DMS79 treated with DMSO at 0.1 percent for 48 hours (cell line): Measurements from ENCODE around the gene BMPR2.
"Not testable (repeated sequence)": the region's sequence is repeated elsewhere in the genome, so short reads cannot be mapped to it uniquely, and the experiment has no call there.

Experiments used
- DNase-seq: peaks from one replicate; lab custom pipeline; 2025; lab: John Stamatoyannopoulos, UW

The BMPR2 gene

GRCh38 chr2:202452744-202453143 is 76.6 kb downstream of the BMPR2 start:
- no peak for DNase-seq

DNA sequence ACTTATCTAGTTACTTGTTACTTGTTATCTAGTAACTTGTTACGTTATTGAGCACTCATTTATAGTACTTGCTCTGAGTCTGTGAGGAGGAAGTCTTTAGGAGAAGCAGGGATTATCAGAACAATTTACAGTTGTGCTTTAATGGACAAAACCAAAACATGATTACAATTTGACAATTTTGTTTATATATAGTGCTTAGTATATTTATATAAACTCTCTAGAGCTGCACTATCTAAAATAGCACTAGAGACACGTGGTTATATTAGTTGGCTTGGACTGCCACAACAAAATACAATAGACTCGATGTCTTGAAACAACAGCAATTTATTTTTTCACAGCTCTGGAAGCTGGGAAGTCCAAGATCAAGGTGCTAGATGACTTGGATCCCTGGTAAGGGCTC is 78.4 kb downstream of the BMPR2 start:
- DNase-seq = no peak

- DNase-seq = no peak
These were observed 79.0 kb downstream of the BMPR2 start for GRCh38 chr2:202455114-202455513.

DNA sequence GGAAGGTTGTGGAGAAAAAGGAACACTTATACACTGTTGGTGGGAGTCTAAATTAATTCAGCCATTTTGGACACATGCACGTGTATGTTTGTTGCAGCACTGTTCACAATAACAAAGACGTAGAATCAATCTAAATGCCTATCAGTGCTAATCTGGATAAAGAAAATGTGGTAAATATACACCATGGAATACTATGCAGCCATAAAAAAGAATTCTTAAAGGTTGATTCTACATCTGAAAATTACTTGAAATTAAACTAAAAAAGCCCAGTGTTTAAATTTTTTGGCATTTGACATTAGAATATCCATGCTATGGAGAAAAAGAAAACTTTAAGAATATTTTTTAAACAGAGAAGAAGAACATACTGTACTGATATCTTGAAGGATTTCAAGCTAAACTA is 84.0 kb downstream of the BMPR2 start:
- no peak for DNase-seq

- DNase-seq = peak; percentile 31
These were observed 103.0 kb downstream of the BMPR2 start for GRCh38 chr2:202479090-202479489.

DNA sequence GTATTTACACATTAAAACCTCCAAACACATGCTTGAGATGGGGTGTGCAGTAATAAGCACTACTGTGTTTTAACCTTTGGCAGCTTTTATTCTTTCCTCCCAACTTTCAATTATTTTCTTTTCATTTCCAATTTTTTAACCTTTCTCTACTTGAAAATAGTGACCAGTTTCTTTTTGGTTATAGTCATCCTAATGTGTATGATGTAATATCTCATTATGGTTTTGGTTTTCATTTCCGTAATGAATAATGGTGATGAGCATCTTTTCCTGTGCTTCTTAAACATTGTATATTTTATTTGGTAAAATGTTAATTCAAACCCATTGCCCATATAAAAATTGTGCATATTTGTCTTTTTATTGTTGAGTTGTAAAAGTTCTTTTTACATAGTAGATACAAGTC is 103.5 kb downstream of the BMPR2 start:
- no peak for DNase-seq

DNA sequence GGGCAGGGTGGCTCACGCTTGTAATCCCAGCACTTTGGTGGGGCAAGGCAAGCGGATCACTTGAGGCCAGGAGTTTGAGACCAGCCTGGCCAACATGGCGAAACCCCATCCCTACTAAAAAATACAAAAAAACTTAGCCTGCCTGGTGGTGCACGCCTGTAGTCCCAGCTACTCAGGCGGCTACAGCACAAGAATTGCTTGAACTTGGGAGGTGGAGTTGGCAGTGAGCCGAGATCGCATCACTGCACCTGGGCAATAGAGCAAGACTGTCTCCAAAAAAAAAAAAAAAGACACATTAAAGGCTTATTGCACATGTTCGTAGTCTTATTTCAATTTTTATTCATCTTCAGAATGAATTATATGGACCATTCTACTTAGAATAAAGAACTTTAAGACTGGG is 110.2 kb downstream of the BMPR2 start:
- DNase-seq = no peak

DNA sequence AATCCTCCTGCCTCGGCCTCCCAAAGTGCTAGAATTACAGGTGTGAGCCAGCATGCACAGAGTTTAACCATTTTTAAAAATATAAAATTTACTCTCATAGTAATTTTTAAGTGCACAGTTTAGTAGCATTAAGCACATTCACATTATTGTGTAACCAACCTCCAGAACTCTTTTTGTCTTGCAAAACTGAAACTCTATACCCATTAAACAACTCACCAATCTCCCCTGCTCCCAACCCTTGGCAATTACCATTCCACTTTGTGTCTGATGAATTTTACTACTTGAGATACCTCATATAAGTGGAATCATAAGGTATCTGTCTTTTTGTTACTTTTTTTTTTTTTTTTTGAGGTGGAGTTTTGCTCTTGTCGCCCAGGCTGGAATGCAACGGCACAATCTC is 112.5 kb downstream of the BMPR2 start:
- DNase-seq = no peak

GRCh38 chr2:202490479-202490878 is 114.4 kb downstream of the BMPR2 start:
- DNase-seq = no peak

DNA sequence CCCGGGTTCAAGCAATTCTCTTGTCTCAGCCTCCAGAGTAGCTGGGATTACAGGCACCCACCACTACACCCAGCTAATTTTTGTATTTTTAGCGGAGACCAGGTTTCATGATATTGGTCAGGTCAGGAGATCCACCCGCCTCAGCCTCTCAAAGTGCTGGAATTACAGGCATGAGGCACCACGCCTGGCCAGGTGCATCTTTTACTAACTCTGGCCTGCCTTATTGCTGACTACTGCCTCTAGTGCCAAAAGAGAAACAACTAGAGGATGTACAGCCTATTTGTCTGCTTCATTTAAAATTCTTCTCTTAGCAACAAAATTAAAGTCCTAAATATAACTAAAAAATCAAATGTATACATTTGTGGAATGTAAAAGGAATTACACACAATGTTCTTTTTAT is 115.4 kb downstream of the BMPR2 start:
- no peak for DNase-seq

GRCh38 chr2:202494300-202495229 is 118.4 kb downstream of the BMPR2 start:
- DNase-seq = no peak

DNA sequence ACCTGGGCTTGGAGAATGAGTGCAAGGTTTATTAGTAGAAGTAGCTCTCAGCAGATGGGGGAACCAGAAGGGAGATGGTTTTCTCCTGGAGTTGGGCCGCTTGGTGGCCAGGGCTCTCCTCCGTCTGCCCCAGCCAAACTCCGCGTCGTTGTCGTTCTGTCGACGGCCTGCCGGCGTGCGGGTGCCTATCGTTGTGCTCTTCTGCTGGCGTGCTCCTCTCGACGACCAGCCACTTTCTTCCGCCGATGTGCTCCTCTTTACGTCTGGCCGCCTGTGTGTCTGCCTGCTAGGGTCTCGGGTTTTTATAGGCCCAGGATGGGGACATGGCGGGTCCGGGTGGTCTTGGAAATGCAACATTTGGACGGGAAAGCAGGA is 119.1 kb downstream of the BMPR2 start:
- no peak for DNase-seq

DNA sequence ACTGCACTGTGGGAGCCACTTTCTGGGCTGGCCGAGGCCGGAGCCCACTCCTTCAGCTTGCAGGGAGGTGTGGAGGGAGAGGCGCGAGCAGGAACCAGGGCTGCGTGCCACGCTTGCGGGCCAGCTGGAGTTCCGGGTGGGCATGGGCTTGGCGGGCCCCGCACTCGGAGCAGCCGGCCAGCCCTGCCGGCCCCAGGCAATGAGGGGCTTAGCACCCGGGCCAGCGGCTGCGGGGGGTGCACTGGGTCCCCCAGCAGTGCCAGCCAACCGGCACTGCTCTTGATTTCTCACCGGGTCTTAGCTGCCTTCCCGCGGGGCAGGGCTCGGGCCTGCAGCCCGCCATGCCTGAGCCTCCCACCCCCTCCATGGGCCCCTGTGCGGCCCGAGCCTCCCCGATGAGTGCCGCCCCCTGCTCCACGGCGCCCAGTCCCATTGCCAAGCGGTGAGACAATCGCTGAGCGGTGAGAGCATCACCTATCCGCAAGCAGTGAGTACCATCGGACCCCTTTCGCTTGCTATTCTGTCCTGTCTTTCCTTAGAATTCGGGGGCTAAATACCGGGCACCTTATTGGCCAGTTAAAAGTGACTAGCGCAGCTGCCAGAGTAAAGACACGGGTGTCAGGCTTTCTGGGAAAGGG is 120.8 kb downstream of the BMPR2 start:
- DNase-seq = not testable (repeated sequence)

GRCh38 chr2:202497473-202497866 is 121.3 kb downstream of the BMPR2 start:
- not testable (repeated sequence) for DNase-seq

DNA sequence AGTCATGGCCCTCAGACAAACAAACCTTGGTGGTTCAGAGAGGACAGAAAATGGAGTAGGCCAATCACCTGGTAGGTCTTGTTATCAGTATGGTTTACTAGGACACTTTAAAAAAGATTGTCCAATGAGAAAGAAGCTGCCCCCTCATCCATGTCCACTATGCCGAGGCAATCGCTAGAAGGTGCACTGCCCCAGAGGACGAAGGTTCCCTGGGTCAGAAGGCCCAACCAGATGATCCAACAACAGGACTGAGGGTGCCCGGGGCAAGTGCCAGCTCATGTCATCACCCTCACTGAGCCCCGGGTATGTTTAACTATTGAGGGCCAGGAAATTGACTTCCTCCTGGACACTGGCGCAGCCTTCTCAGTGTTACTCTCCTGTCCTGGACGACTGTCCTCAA is 123.7 kb downstream of the BMPR2 start:
- DNase-seq = not testable (repeated sequence)

- DNase-seq = not testable (repeated sequence)
These were observed 127.1 kb downstream of the BMPR2 start for GRCh38 chr2:202503276-202503675.

DNA sequence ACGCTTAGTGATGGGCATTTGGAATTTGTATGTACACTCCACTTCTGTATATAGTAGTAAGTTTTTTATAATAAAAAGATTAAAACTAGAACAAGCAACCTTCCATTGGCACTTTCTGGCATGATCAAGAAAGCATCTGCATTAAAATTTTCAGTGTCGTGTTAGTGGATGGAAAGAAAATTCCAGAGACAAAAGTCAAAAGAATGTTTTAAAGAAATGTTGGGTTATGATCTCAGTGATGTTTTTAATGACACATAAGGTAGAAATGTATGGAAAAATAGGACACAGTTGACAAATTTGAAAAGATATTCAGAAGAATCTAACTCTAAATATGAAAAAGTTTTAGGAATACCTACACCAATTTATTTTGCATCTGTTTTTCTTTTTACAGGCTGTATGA is 132.6 kb downstream of the BMPR2 start:
- DNase-seq = no peak

DNA sequence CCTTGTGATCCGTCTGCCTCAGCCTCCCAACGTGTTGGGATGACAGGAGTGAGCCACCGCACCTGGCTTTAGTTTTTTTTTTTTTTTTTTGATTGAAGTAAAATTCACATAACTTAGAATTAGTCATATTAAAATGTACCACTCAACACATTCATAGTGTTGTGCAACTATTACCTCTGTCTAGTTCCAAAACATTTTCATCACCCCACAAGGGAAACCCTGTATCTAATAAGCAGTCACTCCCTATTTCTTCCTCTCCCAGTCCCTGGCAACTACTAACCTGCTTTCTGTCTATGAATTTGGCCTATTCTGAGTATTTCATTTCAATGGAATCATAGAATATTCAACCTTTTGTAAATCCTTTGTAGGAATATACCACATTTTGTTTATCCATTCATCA is 134.8 kb downstream of the BMPR2 start:
- DNase-seq = no peak

- DNase-seq = no peak
These were observed 136.0 kb downstream of the BMPR2 start for GRCh38 chr2:202512176-202512575.

DNA sequence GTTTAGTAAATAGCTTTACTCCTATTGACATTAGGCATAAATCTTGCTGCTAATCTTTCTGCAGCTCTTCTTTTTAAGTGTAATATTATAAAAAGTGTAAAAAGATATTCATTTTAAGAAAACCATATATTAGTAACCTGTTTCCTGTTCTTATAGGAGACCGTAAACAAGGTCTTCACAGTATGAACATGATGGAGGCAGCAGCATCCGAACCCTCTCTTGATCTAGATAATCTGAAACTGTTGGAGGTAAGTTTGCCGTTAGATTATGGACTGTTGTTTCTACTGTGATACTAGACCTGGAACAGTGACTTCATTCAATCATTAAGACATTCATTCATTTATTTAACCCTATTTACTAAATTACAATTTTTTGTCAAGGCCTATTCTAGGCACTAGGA is 138.6 kb downstream of the BMPR2 start:
- no peak for DNase-seq

GRCh38 chr2:202519453-202519852 is 143.3 kb downstream of the BMPR2 start:
- no peak for DNase-seq

- no peak for DNase-seq
These were observed 145.3 kb downstream of the BMPR2 start for GRCh38 chr2:202521470-202521869.

DNA sequence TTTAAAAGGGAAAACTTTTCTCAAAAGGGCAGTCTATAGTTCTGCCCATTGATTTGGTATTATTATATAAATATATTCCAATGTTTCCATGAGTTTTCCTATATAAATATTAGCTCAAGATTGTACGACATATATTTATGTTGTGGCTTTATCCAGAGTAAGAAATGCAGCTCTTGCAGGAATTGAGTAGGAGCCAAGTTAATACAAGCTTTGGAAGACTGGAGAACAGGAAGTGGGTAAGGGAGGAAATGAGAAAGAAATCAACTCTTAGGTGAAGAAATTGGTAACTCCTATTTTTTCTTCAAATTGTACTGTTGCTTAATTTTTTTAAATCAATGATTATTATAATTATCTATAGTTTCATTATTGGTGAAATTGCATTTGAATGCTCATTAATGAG is 153.3 kb downstream of the BMPR2 start:
- DNase-seq = no peak

DNA sequence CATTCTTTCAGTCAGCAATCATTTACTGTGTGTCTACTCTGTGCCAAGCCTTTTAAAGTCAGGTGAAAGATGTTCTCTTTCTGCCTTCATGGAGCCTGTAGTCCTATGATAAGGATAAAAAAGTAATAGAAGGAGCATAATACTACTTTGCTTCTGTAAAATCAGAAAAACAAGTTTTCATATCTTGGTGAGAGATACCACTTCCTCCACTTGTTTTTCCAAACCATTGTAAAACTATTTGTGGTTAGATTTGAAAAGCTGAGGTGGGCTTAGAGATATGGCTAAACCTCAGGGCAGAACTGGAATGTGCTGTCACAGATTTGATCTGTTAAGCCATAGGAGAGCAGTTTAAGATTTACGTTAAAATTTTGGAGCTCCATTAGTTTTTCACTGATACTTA is 153.9 kb downstream of the BMPR2 start:
- no peak for DNase-seq
